ENCODE data around the gene CLSTN2.
A peak's percentile ranks its signal among the peaks of the same experiment; 100 is the strongest.

Gene CLSTN2

GRCh38 chr3:140093742-140094141, 158.8 kb downstream of the CLSTN2 start:
- no peak for TF ChIP-seq CTCF (IDR thresholded peaks at IDR 0.05; ENCODE audit: low read depth, low read length)
- DNase-seq (ENCODE audit: extremely low read depth, low read depth) = peak; percentile 39

- no peak for TF ChIP-seq CTCF (IDR thresholded peaks at IDR 0.05; ENCODE audit: low read depth, low read length)
- DNase-seq (ENCODE audit: extremely low read depth, low read depth) = no peak
Measured at GRCh38 chr3:140094487-140094886, 159.5 kb downstream of the CLSTN2 start.

- TF ChIP-seq CTCF (IDR thresholded peaks at IDR 0.05; ENCODE audit: low read depth, low read length) = no peak
- no peak for DNase-seq (ENCODE audit: extremely low read depth, low read depth)
Measured at GRCh38 chr3:140096037-140096436, 161.1 kb downstream of the CLSTN2 start.

GRCh38 chr3:140097874-140098635, 163.1 kb downstream of the CLSTN2 start:
- no peak for TF ChIP-seq CTCF (IDR thresholded peaks at IDR 0.05; ENCODE audit: low read depth, low read length)
- no peak for DNase-seq (ENCODE audit: extremely low read depth, low read depth)

- no peak for TF ChIP-seq CTCF (IDR thresholded peaks at IDR 0.05; ENCODE audit: low read depth, low read length)
- DNase-seq (ENCODE audit: extremely low read depth, low read depth) = no peak
Measured at GRCh38 chr3:140100479-140100878, 165.5 kb downstream of the CLSTN2 start.

GRCh38 chr3:140103166-140103565, 168.2 kb downstream of the CLSTN2 start:
- no peak for DNase-seq (ENCODE audit: extremely low read depth, low read depth)
- TF ChIP-seq CTCF (IDR thresholded peaks at IDR 0.05; ENCODE audit: low read depth, low read length) = no peak

- TF ChIP-seq CTCF (IDR thresholded peaks at IDR 0.05; ENCODE audit: low read depth, low read length) = no peak
- no peak for DNase-seq (ENCODE audit: extremely low read depth, low read depth)
Measured at GRCh38 chr3:140103986-140104645, 169.1 kb downstream of the CLSTN2 start.
